IMR-90 (cell line): Measurements from ENCODE around the gene HPGDS. TPM values are rescaled to one million over a fixed set of nuclear protein-coding genes. Genes with fewer than 3 reads are reported as not detected.

ENCODE experiments used
- ATAC-seq: fragments of 200-7000 bp; cut with Tn5 transposase; 2 replicates; pipeline ENCODE4 v1.9.1; 2020; ENCODE audit warnings: low read depth, mild to moderate bottlenecking, moderate library complexity
- BruUV-seq: library from RNA; stranded (reverse); fragments of 400-500 nt; replicated peaks from 2 replicates; lab custom pipeline; 2021; lab: Mats Ljungman, UMichigan
- CTCF ChIA-PET: fragments of 300-600 bp; formaldehyde crosslinking; extraction: SDS; loops from one replicate; lab custom pipeline; 2021; ENCODE audit warnings: antibody characterized with exemption; lab: Yijun Ruan, JAX
- POLR2A ChIA-PET: fragments of 300-600 bp; sonication (Branson Sonifier 250); formaldehyde crosslinking; loops from one replicate; lab custom pipeline; 2022; ENCODE audit warnings: antibody characterized with exemption; ENCODE audit not compliant: unreplicated experiment; lab: Charles Lee
- DNase-seq: peaks from one replicate; pipeline ENCODE4 v3.0.0; 2013
- H2AFZ ChIP-seq: replicated peaks from 2 replicates; pipeline ENCODE3; 2013; ENCODE audit warnings: low read length, mild to moderate bottlenecking; ENCODE audit not compliant: poor library complexity
- H2AK5ac ChIP-seq: 2 replicates; pipeline ENCODE4 v1.6.1; 2013; ENCODE audit warnings: low read depth, low read length, inconsistent platforms
- H2AK9ac ChIP-seq: replicated peaks from 2 replicates; pipeline ENCODE3; 2013; ENCODE audit warnings: mild to moderate bottlenecking, low read depth, low read length, moderate library complexity; ENCODE audit not compliant: poor library complexity
- H2BK120ac ChIP-seq: 2 replicates; pipeline ENCODE4 v1.6.1; 2013; ENCODE audit warnings: low read depth, low read length, inconsistent platforms
- H2BK15ac ChIP-seq: 3 replicates; pipeline ENCODE4 v1.6.1; 2013; ENCODE audit warnings: low read depth, low read length, inconsistent platforms
- H2BK20ac ChIP-seq: 2 replicates; pipeline ENCODE4 v1.6.1; 2013; ENCODE audit warnings: low read depth, mild to moderate bottlenecking, inconsistent platforms, low read length, moderate library complexity
- H2BK5ac ChIP-seq: 2 replicates; pipeline ENCODE4 v1.6.1; 2013; ENCODE audit warnings: mild to moderate bottlenecking, low read depth, low read length, inconsistent platforms; ENCODE audit not compliant: poor library complexity, severe bottlenecking
- H3K14ac ChIP-seq: replicated peaks from 2 replicates; pipeline ENCODE4 v1.6.1; 2013; ENCODE audit warnings: low read depth, low read length, inconsistent platforms
- H3K18ac ChIP-seq: 2 replicates; pipeline ENCODE4 v1.6.1; 2013; ENCODE audit warnings: low read depth, low read length, control low read depth
- H3K23ac ChIP-seq: 2 replicates; pipeline ENCODE4 v1.6.1; 2013; ENCODE audit warnings: low read depth, low read length, inconsistent platforms
- H3K27ac ChIP-seq: 2 replicates; pipeline ENCODE4 v1.5.1; 2013; ENCODE audit warnings: mild to moderate bottlenecking, control low read depth, low read length; ENCODE audit not compliant: insufficient read depth
- H3K27me3 ChIP-seq: 2 replicates; pipeline ENCODE4 v1.6.1; 2013; ENCODE audit warnings: low read length; ENCODE audit not compliant: control insufficient read depth, insufficient read depth
- H3K36me3 ChIP-seq: 2 replicates; pipeline ENCODE4 v1.6.1; 2013; ENCODE audit warnings: low read length, mixed read lengths; ENCODE audit not compliant: control insufficient read depth, insufficient read depth
- H3K4ac ChIP-seq: 2 replicates; pipeline ENCODE4 v1.6.1; 2013; ENCODE audit warnings: low read depth, low read length, inconsistent platforms
- H3K4me1 ChIP-seq: 2 replicates; pipeline ENCODE4 v1.6.1; 2013; ENCODE audit warnings: low read length, mixed read lengths; ENCODE audit not compliant: control insufficient read depth, insufficient read depth
- H3K4me2 ChIP-seq: 2 replicates; pipeline ENCODE4 v1.6.1; 2013; ENCODE audit warnings: low read depth, mild to moderate bottlenecking, control low read depth, low read length, moderate library complexity
- H3K4me3 ChIP-seq: 2 replicates; pipeline ENCODE4 v1.5.1; 2013; ENCODE audit warnings: low read depth, mild to moderate bottlenecking, control low read depth, low read length, moderate library complexity; ENCODE audit not compliant: insufficient read depth
- H3K56ac ChIP-seq: 2 replicates; pipeline ENCODE4 v1.6.1; 2013; ENCODE audit warnings: low read length, inconsistent platforms; ENCODE audit not compliant: insufficient read depth; ENCODE audit errors: extremely low read depth
- H3K79me1 ChIP-seq, 2 experiments: 2 replicates each; pipeline ENCODE4 v1.6.1; 2013; ENCODE audit warnings: low read length in 2 of 2, inconsistent platforms in 1 of 2, low read depth in 1 of 2
- H3K9ac ChIP-seq: 2 replicates; pipeline ENCODE4 v1.6.1; 2013; ENCODE audit warnings: low read depth, low read length, control low read depth
- H3K9me1 ChIP-seq: 2 replicates; pipeline ENCODE4 v1.6.1; 2013; ENCODE audit warnings: low read length, inconsistent platforms; ENCODE audit not compliant: insufficient read depth
- H3K9me3 ChIP-seq: 2 replicates; pipeline ENCODE4 v1.6.1; 2013; ENCODE audit warnings: low read length; ENCODE audit not compliant: control insufficient read depth, insufficient read depth
- H4K20me1 ChIP-seq: 2 replicates; pipeline ENCODE4 v1.6.1; 2013; ENCODE audit warnings: low read length, inconsistent platforms; ENCODE audit not compliant: insufficient read depth
- H4K5ac ChIP-seq: 2 replicates; pipeline ENCODE4 v1.6.1; 2013; ENCODE audit warnings: mild to moderate bottlenecking, low read depth, low read length, control low read depth
- H4K8ac ChIP-seq, 2 experiments: 2 replicates each; pipeline ENCODE4 v1.6.1; 2013; ENCODE audit warnings: low read depth in 2 of 2, low read length in 2 of 2, control low read depth in 1 of 2, inconsistent platforms in 1 of 2
- H4K91ac ChIP-seq: 2 replicates; pipeline ENCODE4 v1.6.1; 2013; ENCODE audit warnings: low read depth, low read length, inconsistent platforms; ENCODE audit not compliant: insufficient read depth
- RFX5 ChIP-seq: IDR thresholded peaks from 2 replicates; pipeline ENCODE4 v1.8.0; 2012; ENCODE audit warnings: low read depth, mild to moderate bottlenecking, low read length, moderate library complexity
- SMC3 ChIP-seq: fragments of 150-350 bp; IDR thresholded peaks from 2 replicates; pipeline ENCODE4 v1.6.1; 2016; ENCODE audit warnings: low read depth, mild to moderate bottlenecking, antibody characterized with exemption, low read length, moderate library complexity
- WGBS, 2 experiments: methylation state at CpG; one replicate each; pipeline versions ENCODE4 v1.1.5 to v1.1.7; 2013; ENCODE audit warnings: missing lambda C conversion rate in 2 of 2; ENCODE audit not compliant: insufficient read length in 1 of 2; ENCODE audit errors: extremely low coverage in 2 of 2; 5-methylcytosine and 5-hydroxymethylcytosine counted together
- dilution Hi-C: fragments of 300-500 bp; cut with HindIII; formaldehyde crosslinking; loops from one replicate; pipeline ENCODE4 v1.14.3; 2018; ENCODE audit warnings: low sequenced_read_pairs; ENCODE audit not compliant: unreplicated experiment
- in situ Hi-C: fragments of 300-500 bp; cut with MboI; formaldehyde crosslinking; loops from 3 replicates; pipeline ENCODE4 v1.14.3; 2019; ENCODE audit warnings: low sequenced_read_pairs, inconsistent platforms, mixed read lengths
- intact Hi-C: fragments of 100-400 bp; cut with micrococcal nuclease; formaldehyde crosslinking; loops from 2 replicates; pipeline ENCODE4 v1.10.0; 2022
- polyA plus RNA-seq, 3 experiments: library from polyadenylated mRNA; depleted of rRNA; stranded (reverse); fragments of >200 nt; gene quantifications; 2 replicates each; pipeline ENCODE4 v1.2.3, GENCODE V29; 2012; ENCODE audit warnings: low replicate concordance in 1 of 3
- total RNA-seq: library from RNA; depleted of rRNA; stranded (reverse); fragments of >200 nt; gene quantifications from 2 replicates; pipeline ENCODE4 v1.2.3, GENCODE V29; 2012

The HPGDS gene
- total and polyA plus RNA-seq, 2 of the 4 experiments (the other 2 are of a cell fraction): not detected

- Histone ChIP-seq H3K27ac (no peak overlapping the region), H3K27me3 (peaks cover 2% of the 10 kb centered on the region; the same call in 1 of the 2 replicates), H2BK5ac (no peak overlapping the region), H2AFZ (no peak overlapping the region), H2BK15ac (no peak overlapping the region), H2AK9ac (no peak overlapping the region), H2BK120ac (no peak overlapping the region), H3K18ac (no peak overlapping the region), H3K9me1 (no peaks in the 10 kb centered on the region), H3K79me1 (no peaks in the 10 kb centered on the region), H3K9ac (no peak overlapping the region), H3K9me3 (no peaks in the 10 kb centered on the region), H3K4me2 (no peak overlapping the region), H4K8ac (no peak overlapping the region), H3K4me1 (no peaks in the 10 kb centered on the region), H3K23ac (no peak overlapping the region), H2AK5ac (no peak overlapping the region), H4K5ac (no peak overlapping the region), H3K36me3 (no peaks in the 10 kb centered on the region), H3K56ac (no peak overlapping the region), H4K91ac (no peak overlapping the region), H3K4ac (no peak overlapping the region), H2BK20ac (no peak overlapping the region), H3K4me3 (no peak overlapping the region), H3K14ac (no peak overlapping the region), H4K20me1 (no peaks in the 10 kb centered on the region)
- ATAC-seq (no peak), DNase-seq (no peak)
- intact Hi-C loops (no loop called here), in situ Hi-C loops (no loop called here), dilution Hi-C loops (no loop called here)
- BruUV-seq: no TSS peak
- POLR2A ChIA-PET: no interaction called here
- WGBS, 2 experiments: no CpG with 5 or more reads among the region's 1 CpG
- CTCF ChIA-PET: no interaction called here
- TF ChIP-seq RFX5 (no peak), SMC3 (no peak)
Observed at GRCh38 chr4:94368459-94368858, 25.8 kb upstream of the HPGDS start.
